Panc1 (cell line): ENCODE data around the gene EIF3B. TPM values are rescaled to one million over a fixed set of nuclear protein-coding genes. Genes with fewer than 3 reads are reported as not detected.

Experiments used
- ATAC-seq: fragments of 200-7000 bp; cut with Tn5 transposase; 2 replicates; pipeline ENCODE4 v1.9.1; 2020; ENCODE audit warnings: mild to moderate bottlenecking, moderate library complexity
- BruUV-seq: library from RNA; stranded (reverse); fragments of 400-500 nt; replicated peaks from 2 replicates; lab custom pipeline; 2021; lab: Mats Ljungman, UMichigan
- CTCF ChIA-PET: fragments of 300-600 bp; sonication (Branson Sonifier 250); formaldehyde crosslinking; loops from one replicate; lab custom pipeline; 2022; ENCODE audit warnings: antibody characterized with exemption; lab: Charles Lee
- POLR2A ChIA-PET: fragments of 300-600 bp; sonication (Branson Sonifier 250); formaldehyde crosslinking; loops from one replicate; lab custom pipeline; 2022; ENCODE audit warnings: antibody characterized with exemption; lab: Charles Lee
- DNase-seq: peaks from one replicate; pipeline ENCODE4 v3.0.0-alpha.2; 2010; ENCODE audit warnings: low read depth, low spot score
- H3K27ac ChIP-seq: 2 replicates; pipeline ENCODE4 v1.5.1; 2011; ENCODE audit warnings: mild to moderate bottlenecking, low read length, inconsistent platforms
- H3K27me3 ChIP-seq: fragments of 200-500 bp; sonication (Bioruptor generic); 2 replicates; pipeline ENCODE4 v1.6.0; 2014; ENCODE audit warnings: low read length, inconsistent platforms; ENCODE audit not compliant: control insufficient read depth, insufficient read depth
- H3K36me3 ChIP-seq: fragments of 200-500 bp; sonication (Bioruptor generic); 2 replicates; pipeline ENCODE4 v1.5.1; 2014; ENCODE audit warnings: inconsistent platforms, mild to moderate bottlenecking, low read length, moderate library complexity; ENCODE audit not compliant: control insufficient read depth, insufficient read depth
- H3K4me1 ChIP-seq: 2 replicates; pipeline ENCODE4 v1.5.1; 2011; ENCODE audit warnings: inconsistent platforms, mild to moderate bottlenecking, low read length, moderate library complexity; ENCODE audit not compliant: control insufficient read depth, insufficient read depth
- H3K4me3 ChIP-seq, 2 experiments: 2 replicates each; pipeline ENCODE4 v1.5.1; 2011 to 2012; ENCODE audit warnings: low read depth in 2 of 2, low read length in 2 of 2, mild to moderate bottlenecking in 2 of 2, inconsistent platforms in 1 of 2, moderate library complexity in 1 of 2
- H3K9me3 ChIP-seq: fragments of 200-500 bp; sonication (Bioruptor generic); 2 replicates; pipeline ENCODE4 v1.5.1; 2014; ENCODE audit warnings: low read depth, mild to moderate bottlenecking, inconsistent platforms, low read length, moderate library complexity; ENCODE audit not compliant: control insufficient read depth, insufficient read depth
- POLR2AphosphoS5 ChIP-seq: IDR thresholded peaks from 2 replicates; pipeline ENCODE4 v1.6.1; 2012; ENCODE audit warnings: mild to moderate bottlenecking, low read depth, low read length, moderate library complexity
- SIN3A ChIP-seq: IDR thresholded peaks from 2 replicates; pipeline ENCODE4 v1.6.1; 2012; ENCODE audit warnings: low read depth, mild to moderate bottlenecking, low read length, moderate library complexity, borderline replicate concordance; ENCODE audit not compliant: insufficient read depth
- TCF7L2 ChIP-seq: IDR thresholded peaks from 2 replicates; pipeline ENCODE4 v1.6.1; 2011; ENCODE audit warnings: mild to moderate bottlenecking, low read depth, low read length, inconsistent platforms
- in situ Hi-C: cut with HindIII; loops from 2 replicates; pipeline ENCODE4 v1.10.0; 2016; ENCODE audit warnings: low sequenced_read_pairs, low pct_unique_long_range_greater_than_20kb
- intact Hi-C: fragments of 100-400 bp; cut with micrococcal nuclease; formaldehyde crosslinking; loops from one replicate; pipeline ENCODE4 v1.10.0; 2022; ENCODE audit not compliant: unreplicated experiment
- total RNA-seq: library from RNA; stranded (reverse); gene quantifications from one replicate; pipeline ENCODE4 v1.2.1, GENCODE V29; 2021; ENCODE audit not compliant: unreplicated experiment
- TF ChIP-seq, protein P1 (sequence below): fragments of 450-650 bp; IDR thresholded peaks from 2 replicates; pipeline ENCODE4 v1.5.1; 2017; ENCODE audit warnings: mild to moderate bottlenecking
- TF ChIP-seq, protein P2 (sequence below), 2 experiments: IDR thresholded peaks; 2 replicates each; pipeline ENCODE4 v1.6.1; 2011 to 2012; ENCODE audit warnings: low read depth in 2 of 2, control low read depth in 1 of 2, low read length in 1 of 2, mild to moderate bottlenecking in 1 of 2, moderate library complexity in 1 of 2; ENCODE audit not compliant: insufficient read depth in 1 of 2

The EIF3B gene
- total RNA-seq, 1 experiment from 2014 or later, result 432 TPM

DNA sequence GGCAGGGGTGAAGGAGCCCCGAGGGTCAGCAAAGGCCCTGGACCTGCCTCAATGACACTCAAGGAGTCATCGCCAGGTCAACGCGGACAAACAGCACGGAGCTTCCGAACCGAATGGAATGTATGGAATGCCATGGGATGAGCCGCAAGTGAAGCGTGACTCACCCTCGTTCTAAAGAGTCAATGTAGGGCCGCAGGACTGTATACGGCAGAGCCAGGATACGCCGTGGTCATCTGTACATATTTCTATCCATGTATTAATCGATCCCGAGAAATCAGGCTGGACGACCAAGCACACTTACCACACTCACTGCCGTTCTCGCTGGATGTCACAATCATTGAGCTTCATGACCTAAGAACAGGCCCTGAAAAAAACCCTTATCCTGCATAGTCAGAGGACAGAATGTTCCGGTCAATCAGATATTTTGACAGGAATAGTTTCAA lies 44.7 kb upstream of the EIF3B start:
- TF ChIP-seq POLR2AphosphoS5 (no peak), TCF7L2 (no peak), SIN3A (no peak)
- TF ChIP-seq, protein P1, sequence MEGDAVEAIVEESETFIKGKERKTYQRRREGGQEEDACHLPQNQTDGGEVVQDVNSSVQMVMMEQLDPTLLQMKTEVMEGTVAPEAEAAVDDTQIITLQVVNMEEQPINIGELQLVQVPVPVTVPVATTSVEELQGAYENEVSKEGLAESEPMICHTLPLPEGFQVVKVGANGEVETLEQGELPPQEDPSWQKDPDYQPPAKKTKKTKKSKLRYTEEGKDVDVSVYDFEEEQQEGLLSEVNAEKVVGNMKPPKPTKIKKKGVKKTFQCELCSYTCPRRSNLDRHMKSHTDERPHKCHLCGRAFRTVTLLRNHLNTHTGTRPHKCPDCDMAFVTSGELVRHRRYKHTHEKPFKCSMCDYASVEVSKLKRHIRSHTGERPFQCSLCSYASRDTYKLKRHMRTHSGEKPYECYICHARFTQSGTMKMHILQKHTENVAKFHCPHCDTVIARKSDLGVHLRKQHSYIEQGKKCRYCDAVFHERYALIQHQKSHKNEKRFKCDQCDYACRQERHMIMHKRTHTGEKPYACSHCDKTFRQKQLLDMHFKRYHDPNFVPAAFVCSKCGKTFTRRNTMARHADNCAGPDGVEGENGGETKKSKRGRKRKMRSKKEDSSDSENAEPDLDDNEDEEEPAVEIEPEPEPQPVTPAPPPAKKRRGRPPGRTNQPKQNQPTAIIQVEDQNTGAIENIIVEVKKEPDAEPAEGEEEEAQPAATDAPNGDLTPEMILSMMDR, result no peak
- TF ChIP-seq, protein P2, sequence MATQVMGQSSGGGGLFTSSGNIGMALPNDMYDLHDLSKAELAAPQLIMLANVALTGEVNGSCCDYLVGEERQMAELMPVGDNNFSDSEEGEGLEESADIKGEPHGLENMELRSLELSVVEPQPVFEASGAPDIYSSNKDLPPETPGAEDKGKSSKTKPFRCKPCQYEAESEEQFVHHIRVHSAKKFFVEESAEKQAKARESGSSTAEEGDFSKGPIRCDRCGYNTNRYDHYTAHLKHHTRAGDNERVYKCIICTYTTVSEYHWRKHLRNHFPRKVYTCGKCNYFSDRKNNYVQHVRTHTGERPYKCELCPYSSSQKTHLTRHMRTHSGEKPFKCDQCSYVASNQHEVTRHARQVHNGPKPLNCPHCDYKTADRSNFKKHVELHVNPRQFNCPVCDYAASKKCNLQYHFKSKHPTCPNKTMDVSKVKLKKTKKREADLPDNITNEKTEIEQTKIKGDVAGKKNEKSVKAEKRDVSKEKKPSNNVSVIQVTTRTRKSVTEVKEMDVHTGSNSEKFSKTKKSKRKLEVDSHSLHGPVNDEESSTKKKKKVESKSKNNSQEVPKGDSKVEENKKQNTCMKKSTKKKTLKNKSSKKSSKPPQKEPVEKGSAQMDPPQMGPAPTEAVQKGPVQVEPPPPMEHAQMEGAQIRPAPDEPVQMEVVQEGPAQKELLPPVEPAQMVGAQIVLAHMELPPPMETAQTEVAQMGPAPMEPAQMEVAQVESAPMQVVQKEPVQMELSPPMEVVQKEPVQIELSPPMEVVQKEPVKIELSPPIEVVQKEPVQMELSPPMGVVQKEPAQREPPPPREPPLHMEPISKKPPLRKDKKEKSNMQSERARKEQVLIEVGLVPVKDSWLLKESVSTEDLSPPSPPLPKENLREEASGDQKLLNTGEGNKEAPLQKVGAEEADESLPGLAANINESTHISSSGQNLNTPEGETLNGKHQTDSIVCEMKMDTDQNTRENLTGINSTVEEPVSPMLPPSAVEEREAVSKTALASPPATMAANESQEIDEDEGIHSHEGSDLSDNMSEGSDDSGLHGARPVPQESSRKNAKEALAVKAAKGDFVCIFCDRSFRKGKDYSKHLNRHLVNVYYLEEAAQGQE (IDR thresholded peaks at IDR 0.05; ENCODE audit: insufficient read depth in 1 of 2, low read depth in 2 of 2, low read length in 1 of 2), result no peak
- DNase-seq (no peak), ATAC-seq (0 out of 2 replicates have a peak, but pooled peaks have one; percentile 21)
- no peaks in the 10 kb centered on the region for H3K36me3 ChIP-seq
- H3K27me3 ChIP-seq, result no peaks in the 10 kb centered on the region
- in situ Hi-C loops (no loop called here), intact Hi-C loops (no loop called here)
- H3K4me1 ChIP-seq, result peaks cover 17% of the 10 kb centered on the region
- H3K9me3 ChIP-seq, result no peaks in the 10 kb centered on the region
- CTCF ChIA-PET, result no interaction called here
- no TSS peak for BruUV-seq
- POLR2A ChIA-PET, result interaction anchor here (0.6 kb wide), 2 partner anchors 30 to 95 kb away, joined by 6 to 11 read pairs; no protein-coding TSS in a partner anchor
- 0 out of 2 replicates have a peak overlapping the region, but pooled peaks have one; percentile 9 for H3K27ac ChIP-seq
- H3K4me3 ChIP-seq, result no peak overlapping the region

DNA sequence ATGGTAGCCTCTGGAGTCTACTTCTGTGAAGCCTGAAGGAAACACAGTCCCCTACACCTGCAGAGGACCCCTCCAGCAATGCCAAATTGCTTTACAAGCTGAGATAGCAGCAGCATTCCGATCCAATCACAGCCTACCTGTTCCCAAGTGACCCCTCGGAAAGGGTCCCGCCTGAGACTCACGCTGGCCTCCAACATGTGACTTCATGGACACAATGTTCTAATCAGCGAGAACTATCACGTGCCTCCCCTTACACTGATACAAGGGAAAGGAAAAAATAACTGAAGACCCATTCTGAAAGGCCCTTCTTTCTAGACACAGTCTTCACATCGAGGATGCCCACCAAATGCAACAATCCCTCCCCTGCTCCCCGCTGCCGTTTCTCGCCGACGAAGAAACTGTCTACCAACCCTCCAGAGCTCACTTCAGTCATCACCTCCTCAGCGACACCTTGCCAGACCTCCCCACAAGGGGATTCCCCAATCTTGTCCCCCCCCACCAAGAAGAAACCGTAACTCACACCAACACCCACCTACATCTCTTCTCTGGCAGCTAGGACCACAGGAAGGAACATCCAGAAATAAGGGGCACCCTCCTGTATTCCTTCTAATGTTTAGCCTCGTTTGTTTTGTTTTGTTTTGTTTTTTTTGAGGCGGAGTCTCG lies 42.2 kb upstream of the EIF3B start:
- TF ChIP-seq, protein P2 (IDR thresholded peaks at IDR 0.05; ENCODE audit: insufficient read depth in 1 of 2, low read depth in 2 of 2, low read length in 1 of 2), result no peak
- TF ChIP-seq SIN3A (no peak), TCF7L2 (no peak), POLR2AphosphoS5 (no peak)
- TF ChIP-seq, protein P1, result no peak
- no peak for ATAC-seq

More for the DNA sequence above, 42.2 kb upstream of the EIF3B start:
- Histone ChIP-seq H3K27me3 (no peaks in the 10 kb centered on the region), H3K27ac (no peak overlapping the region), H3K4me1 (peaks cover 14% of the 10 kb centered on the region), H3K36me3 (no peaks in the 10 kb centered on the region), H3K4me3 (peak overlapping the region in 1 of 2 experiments; percentile 10; a peak in 2 of 4 replicates), H3K9me3 (no peaks in the 10 kb centered on the region)
- POLR2A ChIA-PET, result no interaction called here
- TSS peak; percentile 84 for BruUV-seq
- in situ Hi-C loops, result no loop called here
- no peak for DNase-seq
- CTCF ChIA-PET, result no interaction called here
- intact Hi-C loops, result no loop called here
